ENCODE measurements around the gene ALKBH4. TPM values are rescaled to one million over a fixed set of nuclear protein-coding genes. Genes with fewer than 3 reads are reported as not detected.
"Not testable (repeated sequence)": the region's sequence is repeated elsewhere in the genome, so short reads cannot be mapped to it uniquely, and the experiment has no call there.

ALKBH4 gene
- total and polyA plus RNA-seq, 2 of the 4 experiments (the other 2 are of a cell fraction): 6.1 to 7.4 TPM

DNA sequence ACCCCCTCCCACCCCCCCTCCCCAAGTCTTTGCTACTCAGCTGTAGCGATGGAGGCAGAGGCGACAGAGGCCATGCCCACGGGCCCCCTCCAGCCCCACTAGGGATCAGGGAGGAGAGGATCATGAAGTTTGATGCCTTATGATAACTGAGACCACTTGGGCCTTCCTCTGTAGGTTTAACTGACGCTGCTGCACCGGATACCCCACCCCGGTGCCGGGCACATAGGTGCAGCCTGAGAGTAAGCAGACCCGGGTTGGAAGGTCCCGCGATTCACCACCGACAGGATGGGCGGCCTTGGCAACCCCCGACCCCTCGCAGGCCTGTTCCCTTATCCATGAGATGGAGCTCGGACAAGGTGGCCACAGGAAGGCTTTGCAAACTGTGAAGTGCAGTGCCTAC, 29.4 kb upstream of the ALKBH4 start:
- CTCF ChIA-PET; H4K20me1 ChIP-seq (ENCODE audit: insufficient read depth, low read length); H2AK9ac ChIP-seq (replicated peaks; ENCODE audit: low read depth, low read length, poor library complexity); H3K4me2 ChIP-seq (ENCODE audit: low read depth, low read length); DNase-seq; H3K14ac ChIP-seq (replicated peaks; ENCODE audit: low read depth, low read length); H2BK5ac ChIP-seq (ENCODE audit: low read depth, low read length, poor library complexity, severe bottlenecking); H3K9ac ChIP-seq (ENCODE audit: low read depth, low read length); H3K9me1 ChIP-seq (ENCODE audit: insufficient read depth, low read length); H3K27ac ChIP-seq (ENCODE audit: insufficient read depth, low read length); H4K5ac ChIP-seq (ENCODE audit: low read depth, low read length); H3K27me3 ChIP-seq (ENCODE audit: control insufficient read depth, insufficient read depth, low read length); H3K9me3 ChIP-seq (ENCODE audit: control insufficient read depth, insufficient read depth, low read length); H3K4me3 ChIP-seq (ENCODE audit: insufficient read depth, low read depth, low read length); H2BK20ac ChIP-seq (ENCODE audit: low read depth, low read length); ATAC-seq (ENCODE audit: low read depth); H3K18ac ChIP-seq (ENCODE audit: low read depth, low read length); H2BK120ac ChIP-seq (ENCODE audit: low read depth, low read length); BruUV-seq (replicated peaks); H3K56ac ChIP-seq (ENCODE audit: extremely low read depth, insufficient read depth, low read length); H3K4me1 ChIP-seq (ENCODE audit: control insufficient read depth, insufficient read depth, low read length); intact Hi-C loops (cut with micrococcal nuclease); H3K79me1 ChIP-seq (ENCODE audit: low read depth in 1 of 2, low read length in 2 of 2); H2BK15ac ChIP-seq (ENCODE audit: low read depth, low read length); H4K8ac ChIP-seq (ENCODE audit: low read depth in 2 of 2, low read length in 2 of 2); H3K36me3 ChIP-seq (ENCODE audit: control insufficient read depth, insufficient read depth, low read length); dilution Hi-C loops (cut with HindIII; ENCODE audit: low sequenced_read_pairs, unreplicated experiment); H3K23ac ChIP-seq (ENCODE audit: low read depth, low read length); in situ Hi-C loops (cut with MboI; ENCODE audit: low sequenced_read_pairs); POLR2A ChIA-PET (ENCODE audit: unreplicated experiment); H2AFZ ChIP-seq (replicated peaks; ENCODE audit: low read length, poor library complexity); H4K91ac ChIP-seq (ENCODE audit: insufficient read depth, low read depth, low read length); H3K4ac ChIP-seq (ENCODE audit: low read depth, low read length); H2AK5ac ChIP-seq (ENCODE audit: low read depth, low read length): not testable (repeated sequence)
- WGBS, 2 experiments (ENCODE audit: extremely low coverage in 2 of 2, insufficient read length in 1 of 2): no CpG with 5 or more reads among the region's 15 CpGs

DNA sequence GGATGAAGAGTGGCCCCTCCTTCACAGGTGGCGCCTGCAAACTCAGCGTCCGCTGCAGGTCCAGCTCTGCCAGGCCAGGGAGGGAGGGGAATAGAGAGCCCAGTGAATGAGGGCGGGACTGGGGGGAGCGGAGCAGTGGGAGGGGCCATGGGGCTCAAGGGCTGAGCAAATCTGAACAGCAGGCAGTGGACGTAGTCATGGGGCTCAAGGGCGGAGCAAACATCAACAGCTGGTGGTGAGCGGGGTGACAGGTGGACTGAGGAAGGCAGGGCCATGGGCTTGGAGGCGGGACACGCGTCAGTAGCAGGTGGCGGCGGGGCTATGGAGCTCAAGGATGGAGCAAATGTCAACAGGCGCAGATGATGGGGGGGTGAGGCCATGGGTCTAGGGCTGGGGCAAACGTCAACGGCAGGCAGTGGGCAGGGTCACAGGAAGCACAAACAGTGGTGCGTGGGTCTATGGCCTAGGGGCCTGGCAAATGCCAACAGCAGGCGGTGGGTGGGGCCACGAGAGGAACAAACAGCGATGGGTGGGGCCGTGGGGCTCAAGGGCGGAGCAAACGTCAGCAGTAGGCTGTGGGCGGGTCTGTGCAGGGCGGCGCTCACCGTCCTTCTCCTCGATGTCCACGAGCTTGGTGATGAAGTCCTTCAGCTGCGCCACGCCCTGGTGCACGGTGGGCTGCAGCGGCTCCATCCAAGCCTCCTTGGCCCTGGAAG, 28.7 kb upstream of the ALKBH4 start:
- CTCF ChIA-PET; H3K79me1 ChIP-seq (ENCODE audit: low read depth in 1 of 2, low read length in 2 of 2); H4K5ac ChIP-seq (ENCODE audit: low read depth, low read length); H3K27me3 ChIP-seq (ENCODE audit: control insufficient read depth, insufficient read depth, low read length); H4K20me1 ChIP-seq (ENCODE audit: insufficient read depth, low read length); H2AK9ac ChIP-seq (replicated peaks; ENCODE audit: low read depth, low read length, poor library complexity); intact Hi-C loops (cut with micrococcal nuclease); H3K23ac ChIP-seq (ENCODE audit: low read depth, low read length); H3K18ac ChIP-seq (ENCODE audit: low read depth, low read length); H4K91ac ChIP-seq (ENCODE audit: insufficient read depth, low read depth, low read length); dilution Hi-C loops (cut with HindIII; ENCODE audit: low sequenced_read_pairs, unreplicated experiment); H2AK5ac ChIP-seq (ENCODE audit: low read depth, low read length); H2BK120ac ChIP-seq (ENCODE audit: low read depth, low read length); H3K9ac ChIP-seq (ENCODE audit: low read depth, low read length); H3K4me1 ChIP-seq (ENCODE audit: control insufficient read depth, insufficient read depth, low read length); H3K9me1 ChIP-seq (ENCODE audit: insufficient read depth, low read length); H3K4me2 ChIP-seq (ENCODE audit: low read depth, low read length); H2AFZ ChIP-seq (replicated peaks; ENCODE audit: low read length, poor library complexity); H3K14ac ChIP-seq (replicated peaks; ENCODE audit: low read depth, low read length); H3K36me3 ChIP-seq (ENCODE audit: control insufficient read depth, insufficient read depth, low read length); H3K4me3 ChIP-seq (ENCODE audit: insufficient read depth, low read depth, low read length); H4K8ac ChIP-seq (ENCODE audit: low read depth in 2 of 2, low read length in 2 of 2); H3K9me3 ChIP-seq (ENCODE audit: control insufficient read depth, insufficient read depth, low read length); BruUV-seq (replicated peaks); DNase-seq; H2BK15ac ChIP-seq (ENCODE audit: low read depth, low read length); H2BK5ac ChIP-seq (ENCODE audit: low read depth, low read length, poor library complexity, severe bottlenecking); H3K27ac ChIP-seq (ENCODE audit: insufficient read depth, low read length); H2BK20ac ChIP-seq (ENCODE audit: low read depth, low read length); H3K56ac ChIP-seq (ENCODE audit: extremely low read depth, insufficient read depth, low read length); in situ Hi-C loops (cut with MboI; ENCODE audit: low sequenced_read_pairs); H3K4ac ChIP-seq (ENCODE audit: low read depth, low read length); POLR2A ChIA-PET (ENCODE audit: unreplicated experiment): not testable (repeated sequence)
- no CpG with 5 or more reads among the region's 33 CpGs for WGBS, 2 experiments (ENCODE audit: extremely low coverage in 2 of 2, insufficient read length in 1 of 2)
- ATAC-seq (ENCODE audit: low read depth): peak; percentile 22
